Kidney (tissue), 14 donors: ENCODE results near the gene TPSG1. TPM values are rescaled to one million over a fixed set of nuclear protein-coding genes. Genes with fewer than 3 reads are reported as not detected.

Experiments
- DNase-seq, 5 donors: peaks; one replicate each; pipeline ENCODE4 v3.0.0-alpha.2; 2013 to 2020
- FAIRE-seq: peaks from 2 replicates; lab custom pipeline; 2012; peaks lifted over from hg19 to GRCh38; lab: Jason Lieb, UNC
- H3K27ac ChIP-seq, 2 donors: one replicate each; pipeline ENCODE4 v1.7.0; 2013; ENCODE audit warnings: low read depth in 2 of 2, low read length in 2 of 2, inconsistent platforms in 1 of 2
- H3K27me3 ChIP-seq: one replicate; pipeline ENCODE4 v1.7.1; 2013; ENCODE audit warnings: low read length, inconsistent platforms; ENCODE audit not compliant: control insufficient read depth, insufficient read depth
- H3K36me3 ChIP-seq, 3 donors: one replicate each; pipeline versions ENCODE4 v1.7.0 to v1.7.1; 2013; ENCODE audit warnings: low read length in 3 of 3, control low read depth in 1 of 3, inconsistent platforms in 1 of 3; ENCODE audit not compliant: insufficient read depth in 3 of 3, control insufficient read depth in 2 of 3
- H3K4me1 ChIP-seq, 3 donors: one replicate each; pipeline versions ENCODE4 v1.7.0 to v1.7.1; 2013; ENCODE audit warnings: low read length in 3 of 3, inconsistent platforms in 1 of 3, low read depth in 1 of 3; ENCODE audit not compliant: control insufficient read depth in 2 of 3, insufficient read depth in 2 of 3
- H3K4me3 ChIP-seq, 3 donors: one replicate each; pipeline versions ENCODE4 v1.7.0 to v1.8.1; 2013; ENCODE audit warnings: low read length in 3 of 3, control low read depth in 1 of 3, inconsistent platforms in 1 of 3
- H3K9ac ChIP-seq, 3 donors: one replicate each; pipeline versions ENCODE4 v1.7.0 to v1.7.1; 2013; ENCODE audit warnings: low read length in 3 of 3, control low read depth in 1 of 3, inconsistent platforms in 1 of 3
- H3K9me3 ChIP-seq, 3 donors: one replicate each; pipeline versions ENCODE4 v1.7.0 to v1.7.1; 2013; ENCODE audit warnings: low read length in 3 of 3, control low read depth in 1 of 3, inconsistent platforms in 1 of 3; ENCODE audit not compliant: control insufficient read depth in 2 of 3, insufficient read depth in 1 of 3
- intact Hi-C: fragments of 100-400 bp; cut with DNase I; formaldehyde crosslinking; loops from one replicate; pipeline ENCODE4 v1.11.1; 2022
- polyA plus RNA-seq: library from polyadenylated mRNA; stranded (reverse); fragments of 350-450 nt; fragmentation: Illumina TruSeq; extraction: RNeasy Lipid Tissue Mini Kit (QIAGEN cat#74804); gene quantifications from one replicate; pipeline ENCODE4 v1.2.3, GENCODE V29; 2014; ENCODE audit warnings: low read depth, low replicate concordance; ENCODE audit not compliant: insufficient read depth
- total RNA-seq: library from RNA; stranded (reverse); fragmentation: NEBNext Ultra II Directional; extraction: Animal tissue kit (Norgen Biotek cat#: 25700); gene quantifications from one replicate; pipeline ENCODE4 v1.2.1, GENCODE V29; 2021
- TF ChIP-seq, protein P1 (sequence below): IDR thresholded peaks from 3 replicates; pipeline ENCODE4 v1.5.1; 2012; ENCODE audit warnings: mild to moderate bottlenecking, moderate library complexity, borderline replicate concordance; ENCODE audit not compliant: insufficient read depth; ENCODE audit errors: extremely low read depth
- donor health status: control.
- donor health status: control.
- donor health status: control.
- donor health status: control.
- donor health status: control.
- donor health status: DM: yes; HTN: yes; CAD: no.
- donor health status: Normal renal cell carcinoma (clear cell type).

The TPSG1 gene
- total and polyA plus RNA-seq, 2 donors from 2014 or later, result 0.86 to 3.4 TPM

DNA sequence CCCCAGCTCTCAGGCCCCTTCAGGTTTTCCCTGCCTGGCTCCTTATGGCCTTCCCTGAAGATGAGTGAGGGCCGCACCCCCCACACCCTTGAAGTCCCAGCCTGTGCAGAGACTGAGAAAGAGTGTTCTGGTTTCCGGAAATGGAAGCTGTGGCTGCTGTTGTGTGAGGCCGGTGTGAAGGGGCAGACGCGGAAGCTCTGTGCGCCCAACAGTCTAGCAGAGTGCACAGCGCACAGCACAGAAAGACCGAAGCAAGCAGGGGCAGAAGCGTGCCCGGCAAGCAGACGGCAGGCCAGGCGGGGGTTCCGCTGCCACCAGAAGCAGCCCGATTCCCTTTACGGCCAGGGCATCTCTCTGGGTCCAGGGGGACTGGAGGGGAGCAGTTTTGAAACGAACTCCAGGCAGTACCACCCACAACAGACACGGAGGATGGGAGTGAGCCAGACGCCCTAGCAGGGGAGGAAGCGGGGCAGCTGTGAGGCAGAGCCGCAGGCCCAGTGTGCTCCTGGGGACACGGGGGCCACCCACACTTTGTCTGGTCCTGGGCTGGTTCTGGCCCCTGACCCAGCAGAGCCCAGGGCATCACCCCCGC, 16.7 kb downstream of the TPSG1 start:
- DNase-seq (no peak), FAIRE-seq (no peak)
- Histone ChIP-seq H3K4me3 (no peak overlapping the region), H3K36me3 (no peaks in the 10 kb centered on the region), H3K27me3 (no peaks in the 10 kb centered on the region), H3K9me3 (no peaks in the 10 kb centered on the region), H3K27ac (no peak overlapping the region), H3K4me1 (no peaks in the 10 kb centered on the region), H3K9ac (no peak overlapping the region)
- TF ChIP-seq, protein P1, sequence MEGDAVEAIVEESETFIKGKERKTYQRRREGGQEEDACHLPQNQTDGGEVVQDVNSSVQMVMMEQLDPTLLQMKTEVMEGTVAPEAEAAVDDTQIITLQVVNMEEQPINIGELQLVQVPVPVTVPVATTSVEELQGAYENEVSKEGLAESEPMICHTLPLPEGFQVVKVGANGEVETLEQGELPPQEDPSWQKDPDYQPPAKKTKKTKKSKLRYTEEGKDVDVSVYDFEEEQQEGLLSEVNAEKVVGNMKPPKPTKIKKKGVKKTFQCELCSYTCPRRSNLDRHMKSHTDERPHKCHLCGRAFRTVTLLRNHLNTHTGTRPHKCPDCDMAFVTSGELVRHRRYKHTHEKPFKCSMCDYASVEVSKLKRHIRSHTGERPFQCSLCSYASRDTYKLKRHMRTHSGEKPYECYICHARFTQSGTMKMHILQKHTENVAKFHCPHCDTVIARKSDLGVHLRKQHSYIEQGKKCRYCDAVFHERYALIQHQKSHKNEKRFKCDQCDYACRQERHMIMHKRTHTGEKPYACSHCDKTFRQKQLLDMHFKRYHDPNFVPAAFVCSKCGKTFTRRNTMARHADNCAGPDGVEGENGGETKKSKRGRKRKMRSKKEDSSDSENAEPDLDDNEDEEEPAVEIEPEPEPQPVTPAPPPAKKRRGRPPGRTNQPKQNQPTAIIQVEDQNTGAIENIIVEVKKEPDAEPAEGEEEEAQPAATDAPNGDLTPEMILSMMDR, result no peak
- intact Hi-C loops, result no loop called here

DNA sequence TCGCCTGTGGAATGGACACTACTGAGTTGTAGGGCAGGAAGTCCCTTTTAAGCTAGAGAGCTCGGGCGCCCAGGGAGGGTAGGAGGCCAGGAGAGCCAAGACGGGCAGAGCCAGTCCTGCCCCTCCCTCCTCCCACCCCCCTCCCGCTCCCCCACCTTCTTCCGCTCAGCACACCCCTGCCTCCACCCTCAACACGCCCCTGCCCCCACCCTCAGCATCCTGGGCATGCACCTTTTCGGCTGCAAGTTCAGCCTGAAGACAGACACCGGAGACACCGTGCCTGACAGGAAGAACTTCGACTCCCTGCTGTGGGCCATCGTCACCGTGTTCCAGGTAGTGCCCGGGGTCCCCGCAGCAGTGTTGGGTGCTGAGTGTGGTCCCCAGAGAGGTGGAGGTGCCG, 18.3 kb downstream of the TPSG1 start:
- intact Hi-C loops, result no loop called here
- Histone ChIP-seq H3K9ac (no peak overlapping the region), H3K27me3 (no peaks in the 10 kb centered on the region), H3K4me1 (no peaks in the 10 kb centered on the region), H3K27ac (no peak overlapping the region), H3K36me3 (no peaks in the 10 kb centered on the region), H3K4me3 (no peak overlapping the region), H3K9me3 (no peaks in the 10 kb centered on the region)
- TF ChIP-seq, protein P1, result no peak
- FAIRE-seq (no peak), DNase-seq (no peak)

DNA sequence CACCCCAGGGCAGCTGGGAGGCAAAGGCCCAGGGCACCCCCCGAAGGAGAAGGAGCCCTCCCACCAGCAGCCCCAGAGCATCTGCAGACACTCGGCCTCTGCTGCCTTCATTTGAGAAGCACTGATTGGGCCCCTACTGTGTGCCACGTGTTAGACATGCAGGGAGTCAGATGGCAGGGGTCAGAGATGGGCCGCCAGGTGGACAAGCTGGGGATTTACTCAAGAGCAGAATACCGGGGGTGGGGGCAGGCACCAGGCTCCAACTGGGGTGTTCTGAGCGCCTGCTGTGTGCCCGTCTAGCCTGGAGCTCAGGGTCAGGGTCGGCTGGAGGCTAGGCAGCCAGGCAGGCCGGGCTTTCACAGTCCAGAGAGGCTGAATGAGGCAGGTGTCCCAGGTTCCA, 18.7 kb downstream of the TPSG1 start:
- intact Hi-C loops, result no loop called here
- Histone ChIP-seq H3K27me3 (no peaks in the 10 kb centered on the region), H3K36me3 (no peaks in the 10 kb centered on the region), H3K9ac (no peak overlapping the region), H3K4me3 (no peak overlapping the region), H3K27ac (no peak overlapping the region), H3K4me1 (no peaks in the 10 kb centered on the region), H3K9me3 (no peaks in the 10 kb centered on the region)
- DNase-seq (no peak), FAIRE-seq (no peak)
- TF ChIP-seq, protein P1, result no peak

DNA sequence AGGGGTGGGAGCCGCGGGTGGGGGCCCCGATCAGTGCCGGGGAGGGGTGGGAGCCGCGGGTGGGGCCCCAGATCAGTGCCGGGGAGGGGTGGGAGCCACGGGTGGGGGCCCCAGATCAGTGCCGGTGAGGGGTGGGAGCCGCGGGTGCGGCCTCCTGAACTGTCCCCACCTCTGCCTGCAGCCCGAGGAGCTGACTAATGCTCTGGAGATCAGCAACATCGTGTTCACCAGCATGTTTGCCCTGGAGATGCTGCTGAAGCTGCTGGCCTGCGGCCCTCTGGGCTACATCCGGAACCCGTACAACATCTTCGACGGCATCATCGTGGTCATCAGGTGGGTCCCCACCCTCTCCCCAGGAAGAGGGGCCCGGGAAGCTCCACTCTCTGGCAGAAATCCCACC, 20.1 kb downstream of the TPSG1 start:
- Histone ChIP-seq H3K27me3 (no peaks in the 10 kb centered on the region), H3K9ac (no peak overlapping the region), H3K27ac (no peak overlapping the region), H3K4me1 (no peaks in the 10 kb centered on the region), H3K9me3 (no peaks in the 10 kb centered on the region), H3K4me3 (no peak overlapping the region), H3K36me3 (no peaks in the 10 kb centered on the region)
- TF ChIP-seq, protein P1, result no peak
- intact Hi-C loops, result no loop called here
- FAIRE-seq (no peak), DNase-seq (no peak)
